HepG2 (cell line): ENCODE results near the gene KDM1B. TPM values are rescaled to one million over a fixed set of nuclear protein-coding genes. Genes with fewer than 3 reads are reported as not detected.
A peak's percentile ranks its signal among the peaks of the same experiment; 100 is the strongest.

Experiments
- ATAC-seq: fragments of 200-7000 bp; cut with Tn5 transposase; 3 replicates; pipeline ENCODE4 v1.9.1; 2020; ENCODE audit warnings: mild to moderate bottlenecking, moderate library complexity
- BruUV-seq: library from RNA; stranded (reverse); fragments of 400-500 nt; replicated peaks from 2 replicates; lab custom pipeline; 2021; lab: Mats Ljungman, UMichigan
- CTCF ChIA-PET: fragments of 300-600 bp; formaldehyde crosslinking; extraction: SDS; loops from one replicate; lab custom pipeline; 2021; ENCODE audit warnings: low total read pairs, inconsistent platforms, low intra/inter-chr PET ratio; lab: Yijun Ruan, JAX
- POLR2A ChIA-PET: fragments of 350-600 bp; sonication (Branson Sonifier 250); formaldehyde crosslinking; loops from one replicate; lab custom pipeline; 2020; ENCODE audit warnings: antibody characterized with exemption, inconsistent platforms; lab: Yijun Ruan, JAX
- DNase-seq: peaks from one replicate; pipeline ENCODE4 v3.0.0-alpha.2; 2015; ENCODE audit warnings: low spot score
- FAIRE-seq: peaks from 3 replicates; lab custom pipeline; 2011; peaks lifted over from hg19 to GRCh38; lab: Jason Lieb, UNC
- H2AFZ ChIP-seq: one replicate; pipeline ENCODE4 v1.6.1; 2011; ENCODE audit warnings: low read length, inconsistent platforms
- H3K27ac ChIP-seq: fragments of 300-600 bp; 3 replicates; pipeline ENCODE4 v1.8.0; 2011; ENCODE audit warnings: mixed run types, mild to moderate bottlenecking, mixed read lengths, low read length, inconsistent platforms; ENCODE audit not compliant: insufficient read depth; ENCODE audit errors: extremely low read length
- H3K27me3 ChIP-seq, 2 experiments: fragments of 200-600 bp in 1 of 2; 2 replicates in 1 of 2; 3 replicates in 1 of 2; pipeline versions ENCODE4 v1.6.0 to v1.8.0; 2011; ENCODE audit warnings: low read length in 2 of 2, mild to moderate bottlenecking in 2 of 2, moderate library complexity in 2 of 2, inconsistent platforms in 1 of 2; ENCODE audit not compliant: insufficient read depth in 2 of 2, control insufficient read depth in 1 of 2
- H3K36me3 ChIP-seq, 2 experiments: fragments of 200-600 bp in 1 of 2; replicated peaks in 1 of 2; 2 replicates in 1 of 2; 3 replicates in 1 of 2; pipeline versions ENCODE4 v1.5.1 to v1.8.0; 2011; ENCODE audit warnings: low read length in 2 of 2, inconsistent platforms in 1 of 2; ENCODE audit not compliant: insufficient read depth in 2 of 2, control insufficient read depth in 1 of 2
- H3K4me1 ChIP-seq: 2 replicates; pipeline ENCODE4 v1.5.1; 2012; ENCODE audit warnings: low read length, inconsistent platforms; ENCODE audit not compliant: insufficient read depth
- H3K4me2 ChIP-seq: 2 replicates; pipeline ENCODE4 v1.6.0; 2011; ENCODE audit warnings: low read depth, low read length, inconsistent platforms
- H3K4me3 ChIP-seq, 3 experiments: fragments of 200-600 bp in 1 of 3; sonication (generic), shearing (Covaris generic) in 1 of 3; replicated peaks in 1 of 3; 2 replicates each; pipeline ENCODE4 v1.5.1; 2011 to 2016; ENCODE audit warnings: low read length in 3 of 3, inconsistent platforms in 2 of 3, low read depth in 2 of 3, mild to moderate bottlenecking in 2 of 3, control low read depth in 1 of 3, mixed read lengths in 1 of 3; ENCODE audit not compliant: insufficient read depth in 1 of 3
- H3K79me2 ChIP-seq: one replicate; pipeline ENCODE4 v1.6.1; 2011; ENCODE audit warnings: low read length, inconsistent platforms; ENCODE audit not compliant: insufficient read depth
- H3K9ac ChIP-seq: 2 replicates; pipeline ENCODE4 v1.6.0; 2011; ENCODE audit warnings: mild to moderate bottlenecking, low read depth, low read length, inconsistent platforms; ENCODE audit not compliant: insufficient read depth
- H3K9me3 ChIP-seq: 2 replicates; pipeline ENCODE4 v1.5.1; 2012; ENCODE audit warnings: mild to moderate bottlenecking, low read length
- H4K20me1 ChIP-seq: 2 replicates; pipeline ENCODE4 v1.6.0; 2011; ENCODE audit warnings: inconsistent platforms, mild to moderate bottlenecking, low read length, moderate library complexity; ENCODE audit not compliant: insufficient read depth
- ETV5 ChIP-seq: IDR thresholded peaks from 2 replicates; pipeline ENCODE4 v1.6.1; 2018; ENCODE audit warnings: missing biosample characterization, missing genetic modification reagents, inconsistent platforms, borderline replicate concordance
- KDM5B ChIP-seq: sonication (generic); formaldehyde crosslinking; IDR thresholded peaks from 2 replicates; pipeline ENCODE4 v1.4.0; 2020; ENCODE audit warnings: missing genetic modification reagents, mild to moderate bottlenecking, borderline replicate concordance
- MAFK ChIP-seq, 2 experiments: IDR thresholded peaks in 1 of 2; conservative IDR thresholded peaks in 1 of 2; 2 replicates each; pipeline ENCODE4 v1.6.1; 2011; ENCODE audit warnings: improper control_type of control experiment in 2 of 2, low read length in 2 of 2
- RAD21 ChIP-seq: fragments of 450-650 bp; formaldehyde crosslinking; IDR thresholded peaks from 2 replicates; pipeline ENCODE4 v1.5.0; 2020; ENCODE audit warnings: mild to moderate bottlenecking
- RAD51 ChIP-seq: fragments of 450-650 bp; IDR thresholded peaks from 2 replicates; pipeline ENCODE4 v1.6.1; 2016; ENCODE audit warnings: borderline replicate concordance
- WGBS: methylation state at CpG from one replicate; pipeline ENCODE4 v1.1.6; 2017; ENCODE audit warnings: low lambda C conversion rate; 5-methylcytosine and 5-hydroxymethylcytosine counted together
- in situ Hi-C: cut with HindIII; loops from 2 replicates; pipeline ENCODE4 v1.10.0; 2017; ENCODE audit warnings: low pct_unique_long_range_greater_than_20kb; ENCODE audit not compliant: extremely low pct_ligation_motif_present
- intact Hi-C: fragments of 100-400 bp; cut with micrococcal nuclease; formaldehyde crosslinking; loops from one replicate; pipeline ENCODE4 v1.10.0; 2022; ENCODE audit not compliant: unreplicated experiment
- polyA plus RNA-seq, 8 experiments: library from polyadenylated mRNA; depleted of rRNA in 3 of 8; stranded (reverse) in 7 of 8; unstranded in 1 of 8; fragments of >200 nt; fragmentation: Illumina TruSeq in 4 of 8; extraction: Trizol in 4 of 8; gene quantifications; 2 replicates each; pipeline versions ENCODE4 v1.2.1 to v1.2.3, GENCODE V29; 2011 to 2016; ENCODE audit warnings: low read depth in 4 of 8, missing spikeins in 1 of 8, mixed read lengths in 1 of 8; ENCODE audit not compliant: insufficient read depth in 1 of 8
- total RNA-seq, 5 experiments: library from RNA; depleted of rRNA; stranded (reverse); fragments of >200 nt; fragmentation: Illumina TruSeq; extraction: Trizol; gene quantifications; 2 replicates each; pipeline ENCODE4 v1.2.3, GENCODE V29; 2016; ENCODE audit warnings: low read depth in 1 of 5
- TF ChIP-seq, protein P1 (sequence below): IDR thresholded peaks from 2 replicates; pipeline ENCODE4 v1.6.1; 2012; ENCODE audit warnings: low read length, improper control_type of control experiment
- TF ChIP-seq, protein P2 (sequence below): sonication (generic); formaldehyde crosslinking; IDR thresholded peaks from 2 replicates; pipeline ENCODE4 v1.8.0; 2022; ENCODE audit warnings: missing genetic modification reagents, mild to moderate bottlenecking, borderline replicate concordance
- TF ChIP-seq, protein P3 (sequence below): sonication (generic); formaldehyde crosslinking; IDR thresholded peaks from 2 replicates; pipeline ENCODE4 v1.4.0; 2020; ENCODE audit warnings: mild to moderate bottlenecking, missing genetic modification reagents
- TF ChIP-seq, protein P4 (sequence below): sonication (generic); formaldehyde crosslinking; IDR thresholded peaks from 2 replicates; pipeline ENCODE4 v1.4.0; 2020; ENCODE audit warnings: missing genetic modification reagents

Gene KDM1B
- total and polyA plus RNA-seq, 2 of the 13 experiments (the other 11 are each of a cell fraction or from before 2014, with no cell fraction given): 9.8 to 13.2 TPM

GRCh38 chr6:18121580-18122127, 33.6 kb upstream of the KDM1B start:
- Histone ChIP-seq H3K4me2 (no peak overlapping the region; the same call in 1 of the 2 replicates), H3K27ac (no peak overlapping the region), H3K79me2 (no peaks in the 10 kb centered on the region), H3K36me3 (no peaks in the 10 kb centered on the region), H4K20me1 (no peaks in the 10 kb centered on the region), H3K4me3 (no peak overlapping the region), H3K27me3 (no peaks in the 10 kb centered on the region; a peak in 1 of 5 replicates), H2AFZ (no peak overlapping the region), H3K9me3 (no peaks in the 10 kb centered on the region), H3K9ac (no peak overlapping the region), H3K4me1 (peaks cover 24% of the 10 kb centered on the region)
- FAIRE-seq (no peak), ATAC-seq (peak; percentile 75), DNase-seq (peak; percentile 27)
- WGBS: 85% methylated on average over 19 of the region's 19 CpGs
- intact Hi-C loops (loop anchor here (1.0 to 5.0 kb wide), 6 partner anchors 33 to 964 kb away; partner anchors contain the start of genes KDM1B, KIF13A and TPMT), in situ Hi-C loops (loop anchor here (5.0 to 10.0 kb wide), 3 partner anchors 134 to 967 kb away; partner anchors contain the start of gene KIF13A)
- POLR2A ChIA-PET: interaction anchor here (1.7 to 2.3 kb wide), 2 partner anchors 33 to 101 kb away, joined by 6 read pairs; partner anchors contain the start of genes KDM1B and TPMT
- BruUV-seq: no TSS peak
- CTCF ChIA-PET: interaction anchor here (1.8 kb wide), 1 partner anchor 306 kb away, joined by 5 read pairs; no protein-coding TSS in a partner anchor
- TF ChIP-seq KDM5B (no peak), RAD51 (no peak), ETV5 (CRISPR knock-in tag) (no peak), MAFK (conservative IDR thresholded peaks at IDR 0.05 in 1 of 2, IDR thresholded peaks at IDR 0.05 in 1 of 2; ENCODE audit: low read length in 2 of 2) (no peak), RAD21 (CRISPR knock-in tag) (peak; percentile 68; the same call in 1 of the 2 replicates)
- TF ChIP-seq, protein P1, sequence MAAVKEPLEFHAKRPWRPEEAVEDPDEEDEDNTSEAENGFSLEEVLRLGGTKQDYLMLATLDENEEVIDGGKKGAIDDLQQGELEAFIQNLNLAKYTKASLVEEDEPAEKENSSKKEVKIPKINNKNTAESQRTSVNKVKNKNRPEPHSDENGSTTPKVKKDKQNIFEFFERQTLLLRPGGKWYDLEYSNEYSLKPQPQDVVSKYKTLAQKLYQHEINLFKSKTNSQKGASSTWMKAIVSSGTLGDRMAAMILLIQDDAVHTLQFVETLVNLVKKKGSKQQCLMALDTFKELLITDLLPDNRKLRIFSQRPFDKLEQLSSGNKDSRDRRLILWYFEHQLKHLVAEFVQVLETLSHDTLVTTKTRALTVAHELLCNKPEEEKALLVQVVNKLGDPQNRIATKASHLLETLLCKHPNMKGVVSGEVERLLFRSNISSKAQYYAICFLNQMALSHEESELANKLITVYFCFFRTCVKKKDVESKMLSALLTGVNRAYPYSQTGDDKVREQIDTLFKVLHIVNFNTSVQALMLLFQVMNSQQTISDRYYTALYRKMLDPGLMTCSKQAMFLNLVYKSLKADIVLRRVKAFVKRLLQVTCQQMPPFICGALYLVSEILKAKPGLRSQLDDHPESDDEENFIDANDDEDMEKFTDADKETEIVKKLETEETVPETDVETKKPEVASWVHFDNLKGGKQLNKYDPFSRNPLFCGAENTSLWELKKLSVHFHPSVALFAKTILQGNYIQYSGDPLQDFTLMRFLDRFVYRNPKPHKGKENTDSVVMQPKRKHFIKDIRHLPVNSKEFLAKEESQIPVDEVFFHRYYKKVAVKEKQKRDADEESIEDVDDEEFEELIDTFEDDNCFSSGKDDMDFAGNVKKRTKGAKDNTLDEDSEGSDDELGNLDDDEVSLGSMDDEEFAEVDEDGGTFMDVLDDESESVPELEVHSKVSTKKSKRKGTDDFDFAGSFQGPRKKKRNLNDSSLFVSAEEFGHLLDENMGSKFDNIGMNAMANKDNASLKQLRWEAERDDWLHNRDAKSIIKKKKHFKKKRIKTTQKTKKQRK: no peak
- TF ChIP-seq, protein P2, sequence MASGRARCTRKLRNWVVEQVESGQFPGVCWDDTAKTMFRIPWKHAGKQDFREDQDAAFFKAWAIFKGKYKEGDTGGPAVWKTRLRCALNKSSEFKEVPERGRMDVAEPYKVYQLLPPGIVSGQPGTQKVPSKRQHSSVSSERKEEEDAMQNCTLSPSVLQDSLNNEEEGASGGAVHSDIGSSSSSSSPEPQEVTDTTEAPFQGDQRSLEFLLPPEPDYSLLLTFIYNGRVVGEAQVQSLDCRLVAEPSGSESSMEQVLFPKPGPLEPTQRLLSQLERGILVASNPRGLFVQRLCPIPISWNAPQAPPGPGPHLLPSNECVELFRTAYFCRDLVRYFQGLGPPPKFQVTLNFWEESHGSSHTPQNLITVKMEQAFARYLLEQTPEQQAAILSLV (CRISPR knock-in tag): no peak
- TF ChIP-seq, protein P3, sequence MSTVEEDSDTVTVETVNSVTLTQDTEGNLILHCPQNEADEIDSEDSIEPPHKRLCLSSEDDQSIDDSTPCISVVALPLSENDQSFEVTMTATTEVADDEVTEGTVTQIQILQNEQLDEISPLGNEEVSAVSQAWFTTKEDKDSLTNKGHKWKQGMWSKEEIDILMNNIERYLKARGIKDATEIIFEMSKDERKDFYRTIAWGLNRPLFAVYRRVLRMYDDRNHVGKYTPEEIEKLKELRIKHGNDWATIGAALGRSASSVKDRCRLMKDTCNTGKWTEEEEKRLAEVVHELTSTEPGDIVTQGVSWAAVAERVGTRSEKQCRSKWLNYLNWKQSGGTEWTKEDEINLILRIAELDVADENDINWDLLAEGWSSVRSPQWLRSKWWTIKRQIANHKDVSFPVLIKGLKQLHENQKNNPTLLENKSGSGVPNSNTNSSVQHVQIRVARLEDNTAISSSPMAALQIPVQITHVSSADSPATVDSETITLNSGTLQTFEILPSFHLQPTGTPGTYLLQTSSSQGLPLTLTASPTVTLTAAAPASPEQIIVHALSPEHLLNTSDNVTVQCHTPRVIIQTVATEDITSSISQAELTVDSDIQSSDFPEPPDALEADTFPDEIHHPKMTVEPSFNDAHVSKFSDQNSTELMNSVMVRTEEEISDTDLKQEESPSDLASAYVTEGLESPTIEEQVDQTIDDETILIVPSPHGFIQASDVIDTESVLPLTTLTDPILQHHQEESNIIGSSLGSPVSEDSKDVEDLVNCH: no peak
- TF ChIP-seq, protein P4, sequence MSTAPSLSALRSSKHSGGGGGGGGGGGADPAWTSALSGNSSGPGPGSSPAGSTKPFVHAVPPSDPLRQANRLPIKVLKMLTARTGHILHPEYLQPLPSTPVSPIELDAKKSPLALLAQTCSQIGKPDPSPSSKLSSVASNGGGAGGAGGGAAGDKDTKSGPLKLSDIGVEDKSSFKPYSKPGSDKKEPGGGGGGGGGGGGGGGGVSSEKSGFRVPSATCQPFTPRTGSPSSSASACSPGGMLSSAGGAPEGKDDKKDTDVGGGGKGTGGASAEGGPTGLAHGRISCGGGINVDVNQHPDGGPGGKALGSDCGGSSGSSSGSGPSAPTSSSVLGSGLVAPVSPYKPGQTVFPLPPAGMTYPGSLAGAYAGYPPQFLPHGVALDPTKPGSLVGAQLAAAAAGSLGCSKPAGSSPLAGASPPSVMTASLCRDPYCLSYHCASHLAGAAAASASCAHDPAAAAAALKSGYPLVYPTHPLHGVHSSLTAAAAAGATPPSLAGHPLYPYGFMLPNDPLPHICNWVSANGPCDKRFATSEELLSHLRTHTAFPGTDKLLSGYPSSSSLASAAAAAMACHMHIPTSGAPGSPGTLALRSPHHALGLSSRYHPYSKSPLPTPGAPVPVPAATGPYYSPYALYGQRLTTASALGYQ (CRISPR knock-in tag): no peak
